Right lobe of liver (tissue), 4 donors: ENCODE data around the gene BRIP1.

ENCODE experiments used
- CTCF ChIP-seq, 4 donors: fragments of 200-600 bp in 3 of 4; fragments of 450-650 bp in 1 of 4; IDR thresholded peaks; one replicate each; pipeline versions ENCODE4 v1.5.1 to v1.8.0; 2016 to 2022; ENCODE audit warnings: antibody characterized with exemption in 4 of 4, mild to moderate bottlenecking in 2 of 4
- POLR2A ChIP-seq: fragments of 450-650 bp; IDR thresholded peaks from one replicate; pipeline ENCODE4 v1.6.1; 2017; ENCODE audit warnings: antibody characterized with exemption, mild to moderate bottlenecking
- donor health status: DM: no; HTN: no; CAD: no.
- donor health status: DM: no; HTN: no; CAD: no.
- donor health status: DM: no; HTN: yes; CAD: no.

GRCh38 chr17:61827649-61828395 lies 35.5 kb downstream of the BRIP1 start:
- TF ChIP-seq POLR2A (no peak), CTCF (IDR thresholded peaks at IDR 0.05) (no peak)
